SJCRH30 (cell line): ENCODE data around the gene EIF5B. TPM values are rescaled to one million over a fixed set of nuclear protein-coding genes. Genes with fewer than 3 reads are reported as not detected.
"Not testable (repeated sequence)": the region's sequence is repeated elsewhere in the genome, so short reads cannot be mapped to it uniquely, and the experiment has no call there.

Experiments used
- DNase-seq, 2 experiments: peaks; one replicate each; pipeline ENCODE4 v3.0.0-alpha.2; 2015 to 2020
- H3K27ac ChIP-seq: fragments of 250-450 bp; sonication (Bioruptor Pico); 2 replicates; pipeline ENCODE4 v1.5.1; 2020; ENCODE audit warnings: mild to moderate bottlenecking, moderate library complexity
- H3K27me3 ChIP-seq: fragments of 250-450 bp; sonication (Bioruptor Pico); 2 replicates; pipeline ENCODE4 v1.5.1; 2020; ENCODE audit warnings: mild to moderate bottlenecking, moderate library complexity
- H3K36me3 ChIP-seq: fragments of 250-450 bp; sonication (Bioruptor Pico); 2 replicates; pipeline ENCODE4 v1.5.1; 2020; ENCODE audit warnings: mild to moderate bottlenecking, moderate library complexity
- H3K4me1 ChIP-seq: fragments of 250-450 bp; sonication (Bioruptor Pico); 2 replicates; pipeline ENCODE4 v1.5.1; 2020; ENCODE audit warnings: mild to moderate bottlenecking, moderate library complexity
- H3K4me3 ChIP-seq: fragments of 250-450 bp; sonication (Bioruptor Pico); 2 replicates; pipeline ENCODE4 v1.5.1; 2020; ENCODE audit warnings: mild to moderate bottlenecking, moderate library complexity
- H3K9me3 ChIP-seq: fragments of 250-450 bp; sonication (Bioruptor Pico); replicated peaks from 2 replicates; pipeline ENCODE4 v1.5.1; 2020; ENCODE audit warnings: mild to moderate bottlenecking, moderate library complexity
- total RNA-seq: library from RNA; depleted of rRNA; stranded (reverse); fragments of >200 nt; shearing (Covaris generic); gene quantifications from 2 replicates; pipeline ENCODE4 v1.2.3, GENCODE V29; 2014

Gene EIF5B
- total RNA-seq, 1 experiment from 2014 or later: 46.6 TPM

GRCh38 chr2:99346218-99346617 lies 9.0 kb downstream of the EIF5B start:
- no peak for DNase-seq
- Histone ChIP-seq H3K4me3 (no peak overlapping the region), H3K9me3 (no peaks in the 10 kb centered on the region), H3K27me3 (no peaks in the 10 kb centered on the region), H3K4me1 (no peaks in the 10 kb centered on the region), H3K27ac (no peak overlapping the region), H3K36me3 (peaks cover 4% of the 10 kb centered on the region; the same call in 1 of the 2 replicates)

- H3K27me3 ChIP-seq: no peaks in the 10 kb centered on the region
- peaks cover 3% of the 10 kb centered on the region; the same call in 1 of the 2 replicates for H3K36me3 ChIP-seq
- DNase-seq: no peak
- no peaks in the 10 kb centered on the region for H3K4me1 ChIP-seq
- H3K27ac ChIP-seq: no peak overlapping the region
- H3K4me3 ChIP-seq: no peak overlapping the region
- H3K9me3 ChIP-seq: no peaks in the 10 kb centered on the region
Measured at GRCh38 chr2:99348173-99348572, 11.0 kb downstream of the EIF5B start.

- no peak for DNase-seq
- H3K27me3 ChIP-seq: no peaks in the 10 kb centered on the region
- no peak overlapping the region for H3K4me3 ChIP-seq
- peaks cover 2% of the 10 kb centered on the region; the same call in 1 of the 2 replicates for H3K36me3 ChIP-seq
- no peak overlapping the region for H3K27ac ChIP-seq
- H3K9me3 ChIP-seq: no peaks in the 10 kb centered on the region
- H3K4me1 ChIP-seq: no peaks in the 10 kb centered on the region
Measured at GRCh38 chr2:99350194-99350593, 13.0 kb downstream of the EIF5B start.

- Histone ChIP-seq H3K36me3 (no peaks in the 10 kb centered on the region), H3K27me3 (no peaks in the 10 kb centered on the region), H3K9me3 (no peaks in the 10 kb centered on the region; the same call in 1 of the 2 replicates), H3K27ac (no peak overlapping the region), H3K4me1 (no peaks in the 10 kb centered on the region), H3K4me3 (no peak overlapping the region)
- no peak for DNase-seq
Measured at GRCh38 chr2:99354070-99354469, 16.9 kb downstream of the EIF5B start.

GRCh38 chr2:99354825-99355224 lies 17.6 kb downstream of the EIF5B start:
- H3K4me1 ChIP-seq, H3K27me3 ChIP-seq, H3K9me3 ChIP-seq, H3K27ac ChIP-seq, H3K4me3 ChIP-seq, DNase-seq, H3K36me3 ChIP-seq: not testable (repeated sequence)

- no peak for DNase-seq
Measured at GRCh38 chr2:99356853-99357252, 19.7 kb downstream of the EIF5B start.

GRCh38 chr2:99365661-99366060 lies 28.5 kb downstream of the EIF5B start:
- Histone ChIP-seq H3K36me3 (peaks cover 77% of the 10 kb centered on the region), H3K27me3 (no peaks in the 10 kb centered on the region), H3K9me3 (no peaks in the 10 kb centered on the region), H3K27ac (no peak overlapping the region), H3K4me1 (no peaks in the 10 kb centered on the region; the same call in 1 of the 2 replicates), H3K4me3 (no peak overlapping the region)
- no peak for DNase-seq

More at GRCh38 chr2:99356853-99357252, 19.7 kb downstream of the EIF5B start:
- Histone ChIP-seq H3K36me3 (peaks cover 3% of the 10 kb centered on the region; the same call in 1 of the 2 replicates), H3K4me3 (no peak overlapping the region), H3K27ac (no peak overlapping the region), H3K27me3 (no peaks in the 10 kb centered on the region), H3K4me1 (no peaks in the 10 kb centered on the region), H3K9me3 (no peaks in the 10 kb centered on the region; the same call in 1 of the 2 replicates)

GRCh38 chr2:99368854-99369253 lies 31.7 kb downstream of the EIF5B start:
- H3K27ac ChIP-seq, H3K9me3 ChIP-seq, DNase-seq, H3K4me1 ChIP-seq, H3K27me3 ChIP-seq, H3K4me3 ChIP-seq: not testable (repeated sequence)
- peaks cover 89% of the 10 kb centered on the region for H3K36me3 ChIP-seq

GRCh38 chr2:99373144-99373543 lies 36.0 kb downstream of the EIF5B start:
- no peak overlapping the region for H3K27ac ChIP-seq
- no peaks in the 10 kb centered on the region; the same call in 1 of the 2 replicates for H3K9me3 ChIP-seq
- no peaks in the 10 kb centered on the region; the same call in 1 of the 2 replicates for H3K4me1 ChIP-seq
- DNase-seq: no peak
- no peaks in the 10 kb centered on the region for H3K27me3 ChIP-seq
- no peak overlapping the region for H3K4me3 ChIP-seq
- peaks cover 78% of the 10 kb centered on the region for H3K36me3 ChIP-seq

- no peaks in the 10 kb centered on the region for H3K27me3 ChIP-seq
- DNase-seq: no peak
- H3K36me3 ChIP-seq: peaks cover 70% of the 10 kb centered on the region
- no peaks in the 10 kb centered on the region; the same call in 1 of the 2 replicates for H3K9me3 ChIP-seq
- H3K4me1 ChIP-seq: no peaks in the 10 kb centered on the region
- no peak overlapping the region for H3K4me3 ChIP-seq
- no peak overlapping the region for H3K27ac ChIP-seq
Measured at GRCh38 chr2:99374747-99375146, 37.6 kb downstream of the EIF5B start.

- Histone ChIP-seq H3K27ac (no peak overlapping the region), H3K4me3 (no peak overlapping the region), H3K27me3 (no peaks in the 10 kb centered on the region), H3K36me3 (peaks cover 77% of the 10 kb centered on the region), H3K9me3 (no peaks in the 10 kb centered on the region; the same call in 1 of the 2 replicates), H3K4me1 (no peaks in the 10 kb centered on the region)
- DNase-seq: no peak
Measured at GRCh38 chr2:99376254-99376864, 39.2 kb downstream of the EIF5B start.

- H3K36me3 ChIP-seq: peaks cover 76% of the 10 kb centered on the region
- no peaks in the 10 kb centered on the region; the same call in 1 of the 2 replicates for H3K9me3 ChIP-seq
- no peak overlapping the region for H3K4me3 ChIP-seq
- H3K27me3 ChIP-seq: no peaks in the 10 kb centered on the region
- no peaks in the 10 kb centered on the region for H3K4me1 ChIP-seq
- no peak for DNase-seq
- no peak overlapping the region for H3K27ac ChIP-seq
Measured at GRCh38 chr2:99377879-99378278, 40.7 kb downstream of the EIF5B start.

- Histone ChIP-seq H3K27me3 (no peaks in the 10 kb centered on the region), H3K36me3 (peaks cover 71% of the 10 kb centered on the region), H3K9me3 (no peaks in the 10 kb centered on the region), H3K4me3 (no peak overlapping the region), H3K4me1 (no peaks in the 10 kb centered on the region), H3K27ac (no peak overlapping the region)
- DNase-seq: no peak
Measured at GRCh38 chr2:99380376-99381010, 43.3 kb downstream of the EIF5B start.

- no peaks in the 10 kb centered on the region for H3K27me3 ChIP-seq
- no peaks in the 10 kb centered on the region for H3K4me1 ChIP-seq
- no peaks in the 10 kb centered on the region for H3K9me3 ChIP-seq
- H3K36me3 ChIP-seq: peaks cover 60% of the 10 kb centered on the region
- no peak overlapping the region for H3K27ac ChIP-seq
- no peak overlapping the region for H3K4me3 ChIP-seq
- DNase-seq: no peak
Measured at GRCh38 chr2:99382143-99382542, 45.0 kb downstream of the EIF5B start.

- H3K4me1 ChIP-seq: no peaks in the 10 kb centered on the region
- H3K36me3 ChIP-seq: peaks cover 51% of the 10 kb centered on the region
- no peaks in the 10 kb centered on the region for H3K9me3 ChIP-seq
- no peaks in the 10 kb centered on the region for H3K27me3 ChIP-seq
- no peak for DNase-seq
- no peak overlapping the region for H3K27ac ChIP-seq
- H3K4me3 ChIP-seq: no peak overlapping the region
Measured at GRCh38 chr2:99386011-99386410, 48.8 kb downstream of the EIF5B start.
